Midbrain (tissue), 1 donor: ENCODE data around the gene OPCML.

Experiments
- DNase-seq: peaks from one replicate; lab custom pipeline; 2025; lab: John Stamatoyannopoulos, UW

OPCML gene

DNA sequence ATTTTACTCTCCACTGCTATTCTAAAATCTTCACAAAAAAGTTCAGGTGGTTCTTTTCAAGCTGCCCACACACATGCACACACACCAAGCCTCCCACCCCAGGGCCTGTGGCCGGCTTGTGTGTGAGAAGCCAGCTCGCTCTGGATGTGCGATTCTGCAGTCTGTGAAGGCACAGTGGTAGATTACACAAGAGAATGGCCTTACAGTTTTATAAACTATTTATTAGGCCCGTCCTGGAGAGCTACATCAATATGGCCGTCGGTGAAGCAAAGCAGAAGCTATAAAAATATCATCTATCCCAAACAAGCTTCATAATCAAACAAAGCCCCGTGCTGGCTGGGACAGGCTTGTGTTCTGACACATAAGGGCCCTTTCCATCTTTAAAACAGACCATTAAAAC is 240.5 kb downstream of the OPCML start:
- DNase-seq, result no peak

DNA sequence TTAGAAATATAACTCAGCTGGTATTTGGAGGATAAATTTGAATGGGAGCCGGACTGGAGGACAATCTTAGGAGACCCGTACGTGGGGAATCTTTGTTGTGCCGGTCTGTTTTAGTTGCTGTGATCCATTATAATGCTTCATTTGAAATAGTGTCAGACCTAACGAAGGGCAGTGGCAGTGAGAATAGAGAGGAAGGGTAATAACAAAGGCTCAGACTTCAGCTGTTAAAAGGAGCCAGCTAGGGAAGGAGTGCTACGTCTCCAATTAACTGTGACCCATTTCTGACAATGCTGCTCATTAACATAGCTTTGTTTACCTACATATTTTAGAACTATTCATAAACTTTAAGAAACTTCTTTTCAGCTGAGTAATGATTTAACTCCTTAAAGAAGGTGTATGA is 246.9 kb downstream of the OPCML start:
- DNase-seq, result no peak

- no peak for DNase-seq
Measured at GRCh38 chr11:133284156-133284555, 248.1 kb downstream of the OPCML start.

DNA sequence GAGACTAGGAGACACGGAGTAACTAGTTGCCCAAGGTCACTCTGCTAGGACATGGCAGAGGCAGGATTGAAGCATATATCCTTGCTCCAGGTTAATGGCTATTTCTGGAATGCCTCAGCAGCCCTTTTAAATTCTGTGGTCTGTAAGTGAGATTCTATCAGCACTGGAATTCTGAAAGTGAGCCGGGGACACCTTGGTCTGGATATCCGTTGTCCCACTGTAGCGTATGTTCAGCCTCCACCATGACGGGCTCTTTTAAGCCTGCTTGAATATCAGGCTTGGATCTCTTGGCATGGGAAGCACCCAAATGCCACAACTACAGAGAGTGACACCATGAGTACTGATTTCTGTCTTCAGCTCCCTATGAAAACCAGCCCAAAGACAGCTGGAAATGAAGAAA is 254.4 kb downstream of the OPCML start:
- DNase-seq, result no peak

GRCh38 chr11:133271871-133272776 is 260.2 kb downstream of the OPCML start:
- no peak for DNase-seq

DNA sequence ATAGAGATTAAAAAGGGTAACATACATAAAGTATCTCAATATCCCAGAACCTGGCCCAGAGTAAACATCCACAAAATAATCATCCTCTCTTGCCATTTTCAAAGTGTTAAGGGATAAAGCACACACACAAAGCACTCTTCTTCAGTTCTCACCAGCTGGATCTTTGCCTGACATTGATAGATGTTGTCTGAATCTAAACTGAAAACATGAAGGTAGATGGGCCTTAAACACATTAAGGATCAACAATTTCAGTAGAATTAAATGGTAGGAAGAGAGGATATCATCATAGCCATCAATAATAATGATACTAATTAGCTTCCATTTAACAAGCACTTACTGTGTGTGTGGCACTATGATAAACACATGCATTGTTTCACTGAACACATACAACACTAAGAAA is 261.1 kb downstream of the OPCML start:
- no peak for DNase-seq

DNA sequence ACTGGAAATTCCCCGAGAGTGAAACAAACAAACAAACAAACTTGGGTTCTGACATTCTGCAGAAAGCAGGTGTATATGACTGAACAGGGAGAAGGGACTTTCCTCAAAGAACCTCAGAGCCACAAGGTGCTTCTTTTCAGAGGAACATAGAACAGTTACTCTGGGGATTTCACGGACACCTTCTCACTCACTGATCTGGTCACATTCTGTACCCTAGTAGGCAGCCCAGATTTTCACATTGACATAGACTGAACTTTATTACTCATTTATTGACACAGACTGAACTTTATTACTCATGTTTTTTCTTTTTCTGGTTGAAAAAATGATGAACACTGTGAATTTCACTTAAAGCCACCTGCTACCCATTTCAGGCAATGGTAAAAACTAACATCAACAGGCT is 263.0 kb downstream of the OPCML start:
- DNase-seq, result no peak

DNA sequence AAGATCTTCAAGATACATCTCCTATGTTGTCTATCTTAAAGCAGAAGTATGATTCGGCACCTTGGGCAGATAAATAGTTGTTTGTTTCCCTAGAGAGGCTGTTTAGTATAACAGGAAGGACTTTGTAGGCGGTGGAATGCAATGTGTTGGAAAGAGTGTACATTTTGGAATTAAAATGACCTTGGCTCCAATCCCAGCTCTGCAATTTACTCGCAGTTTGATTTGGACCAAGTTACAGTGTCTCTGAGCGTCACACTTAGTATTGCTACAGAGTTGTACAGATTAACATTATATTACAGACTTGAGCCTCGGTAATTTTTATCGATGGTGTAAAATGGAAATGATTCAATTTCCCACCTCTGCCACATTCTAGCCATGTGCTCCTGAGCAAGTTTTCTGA is 265.3 kb downstream of the OPCML start:
- no peak for DNase-seq

DNA sequence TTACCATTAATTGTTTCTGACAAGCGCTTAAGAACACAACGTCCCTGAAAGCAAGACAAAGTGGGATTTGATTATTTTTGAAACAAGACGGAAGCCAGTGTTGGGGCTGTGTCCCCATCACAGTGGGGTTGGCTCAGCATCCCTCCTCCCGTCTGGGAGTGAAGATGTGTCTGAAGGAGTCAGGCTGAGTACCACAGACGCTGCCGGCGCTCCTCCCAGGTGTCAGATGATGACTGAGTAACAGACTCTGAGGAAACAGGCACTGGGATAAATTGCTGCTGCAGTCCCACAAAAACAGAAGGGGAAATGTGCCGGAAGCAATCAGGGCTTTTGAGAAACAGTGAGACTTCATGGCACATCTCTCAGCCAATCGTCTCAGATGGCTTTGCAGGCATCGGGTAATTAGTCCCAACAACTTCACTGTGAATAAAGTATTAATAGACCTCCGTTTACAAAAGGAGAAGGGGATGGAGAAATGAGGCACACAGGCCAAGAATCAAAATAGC is 266.7 kb downstream of the OPCML start:
- DNase-seq, result no peak

GRCh38 chr11:133263332-133263731 is 269.0 kb downstream of the OPCML start:
- DNase-seq, result no peak

- no peak for DNase-seq
Measured at GRCh38 chr11:133258751-133259150, 273.6 kb downstream of the OPCML start.

- no peak for DNase-seq
Measured at GRCh38 chr11:133254601-133255000, 277.7 kb downstream of the OPCML start.

GRCh38 chr11:133253570-133253969 is 278.7 kb downstream of the OPCML start:
- DNase-seq, result no peak

DNA sequence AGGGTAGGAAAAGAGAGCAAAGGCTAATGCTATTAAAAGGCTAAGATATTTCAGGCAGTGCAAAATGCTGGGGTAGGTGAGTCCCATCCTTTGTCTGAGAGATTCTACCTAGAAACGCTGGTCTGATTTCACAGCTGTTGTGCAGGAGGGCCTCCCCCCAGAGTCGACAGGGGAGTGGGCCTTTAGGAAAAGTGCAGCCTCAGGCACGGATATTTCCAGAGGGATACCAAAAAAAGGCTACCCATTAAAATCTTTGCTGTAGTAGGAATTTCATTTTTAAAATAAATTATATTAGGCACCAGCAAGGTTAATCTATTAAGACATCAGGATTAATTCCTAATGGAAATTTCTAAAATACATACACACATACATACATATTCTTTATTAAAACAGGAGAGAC is 280.5 kb downstream of the OPCML start:
- DNase-seq, result no peak

- DNase-seq, result no peak
Measured at GRCh38 chr11:133249530-133249929, 282.8 kb downstream of the OPCML start.

DNA sequence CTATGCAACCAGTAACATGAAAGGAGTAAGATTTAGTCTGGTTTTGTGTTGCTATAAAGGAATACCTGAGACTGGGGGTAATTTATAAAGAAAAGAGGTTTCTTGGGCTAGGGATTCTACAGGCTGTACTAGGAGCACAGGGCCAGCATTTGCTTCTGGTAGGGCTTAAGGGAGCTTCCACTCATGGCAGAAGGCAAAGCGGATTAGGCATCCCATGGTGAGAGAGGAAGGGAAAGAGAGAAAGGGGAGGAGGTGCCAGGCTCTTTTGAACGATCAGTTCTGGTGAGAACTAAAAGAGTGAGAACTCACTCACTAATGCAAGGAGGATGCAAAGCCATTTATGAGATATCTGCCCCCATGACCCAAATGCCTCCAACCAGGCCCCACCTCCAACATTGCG is 283.2 kb downstream of the OPCML start:
- no peak for DNase-seq

- DNase-seq, result no peak
Measured at GRCh38 chr11:133243832-133244231, 288.5 kb downstream of the OPCML start.

DNA sequence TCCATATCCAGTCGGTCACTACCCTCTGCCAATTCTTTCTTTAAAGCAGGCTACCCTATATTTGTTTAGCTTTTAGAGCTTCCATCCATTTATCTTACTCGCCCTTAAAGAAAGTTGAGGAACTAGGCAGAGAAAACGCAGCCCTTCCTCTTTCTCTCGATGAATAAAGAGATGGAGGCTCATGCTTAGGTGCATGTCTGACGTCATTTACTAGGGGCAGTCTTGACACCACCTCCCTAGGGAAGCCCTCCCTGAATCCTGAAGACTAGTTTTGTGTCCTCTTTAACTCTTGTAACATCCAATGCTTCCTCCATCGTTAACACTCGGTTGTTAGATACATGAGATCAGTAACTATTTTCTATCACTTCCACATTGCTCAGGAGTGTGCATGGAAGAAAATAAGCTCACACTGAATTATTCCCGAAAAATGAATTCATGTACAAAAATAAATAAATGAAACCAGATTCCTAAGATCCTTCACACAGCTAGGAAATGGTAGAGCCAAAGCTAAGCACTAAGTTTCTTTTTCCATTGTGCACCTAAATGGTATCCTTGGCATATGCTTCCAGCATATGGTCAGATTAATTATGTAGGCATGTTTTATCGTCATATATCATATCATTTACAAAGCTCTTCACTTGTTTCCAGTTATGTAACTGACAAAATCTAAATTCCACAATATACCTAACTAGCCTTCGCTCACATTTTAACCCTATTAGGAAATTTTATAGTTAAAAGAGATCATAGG is 291.2 kb downstream of the OPCML start:
- no peak for DNase-seq

GRCh38 chr11:133239575-133239974 is 292.7 kb downstream of the OPCML start:
- no peak for DNase-seq

GRCh38 chr11:133238495-133238894 is 293.8 kb downstream of the OPCML start:
- no peak for DNase-seq

- no peak for DNase-seq
Measured at GRCh38 chr11:133238027-133238426, 294.3 kb downstream of the OPCML start.

GRCh38 chr11:133235381-133235780 is 296.9 kb downstream of the OPCML start:
- no peak for DNase-seq

DNA sequence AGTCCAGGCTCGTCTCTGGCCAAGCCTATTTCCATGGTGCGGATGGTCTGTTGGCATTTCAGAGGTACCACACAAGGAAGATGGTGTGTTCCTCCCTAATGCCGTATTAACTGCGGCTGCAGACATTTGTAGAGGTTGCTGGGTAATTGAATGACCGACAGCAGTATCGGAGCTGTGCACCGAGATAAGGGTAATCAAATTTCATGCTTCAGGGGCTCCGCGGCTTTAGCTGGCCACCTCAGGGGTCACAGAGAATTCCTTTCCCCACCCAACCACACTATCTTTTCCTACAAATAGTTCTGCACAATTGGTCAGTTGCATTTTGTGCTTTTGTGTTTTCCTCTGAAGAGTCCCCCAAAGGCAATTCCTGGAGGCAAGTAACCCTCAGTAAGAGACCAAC is 297.4 kb downstream of the OPCML start:
- no peak for DNase-seq
